Mesendoderm (in vitro differentiated cells): ENCODE data around the gene DNAJC8.

Source experiments
- DNase-seq: peaks from one replicate; pipeline ENCODE4 v3.0.0; 2013
- H2AK5ac ChIP-seq: 2 replicates; pipeline ENCODE4 v1.6.1; 2013; ENCODE audit warnings: low read length, inconsistent platforms
- H2BK120ac ChIP-seq: 2 replicates; pipeline ENCODE4 v1.6.1; 2013; ENCODE audit warnings: low read depth, mild to moderate bottlenecking, low read length, moderate library complexity, mixed read lengths
- H2BK15ac ChIP-seq: replicated peaks from 2 replicates; pipeline ENCODE4 v1.6.1; 2013; ENCODE audit warnings: low read depth, mild to moderate bottlenecking, moderate library complexity
- H2BK5ac ChIP-seq: 2 replicates; pipeline ENCODE4 v1.6.1; 2013; ENCODE audit warnings: low read length, inconsistent platforms
- H3K18ac ChIP-seq: 2 replicates; pipeline ENCODE4 v1.6.1; 2013; ENCODE audit warnings: mild to moderate bottlenecking, low read length, mixed read lengths
- H3K23ac ChIP-seq: one replicate; pipeline ENCODE4 v1.6.1; 2013; ENCODE audit warnings: low read length
- H3K27ac ChIP-seq: 2 replicates; pipeline ENCODE4 v1.5.1; 2013; ENCODE audit warnings: low read depth, mild to moderate bottlenecking, inconsistent platforms, low read length, moderate library complexity
- H3K27me3 ChIP-seq: 2 replicates; pipeline ENCODE4 v1.6.1; 2013; ENCODE audit warnings: low read length, control low read depth, mild to moderate bottlenecking, inconsistent platforms; ENCODE audit not compliant: insufficient read depth, poor library complexity
- H3K36me3 ChIP-seq: 2 replicates; pipeline ENCODE4 v1.6.1; 2013; ENCODE audit warnings: low read length, inconsistent platforms; ENCODE audit not compliant: control insufficient read depth, insufficient read depth
- H3K4ac ChIP-seq: one replicate; pipeline ENCODE4 v1.6.1; 2013; ENCODE audit warnings: low read depth, mild to moderate bottlenecking, low read length, moderate library complexity
- H3K4me1 ChIP-seq: 2 replicates; pipeline ENCODE4 v1.6.1; 2013; ENCODE audit warnings: low read depth, low read length, inconsistent platforms; ENCODE audit not compliant: control insufficient read depth
- H3K4me2 ChIP-seq: 2 replicates; pipeline ENCODE4 v1.6.1; 2013; ENCODE audit warnings: low read length
- H3K4me3 ChIP-seq: 2 replicates; pipeline ENCODE4 v1.5.1; 2013; ENCODE audit warnings: mild to moderate bottlenecking, low read length
- H3K56ac ChIP-seq: one replicate; pipeline ENCODE4 v1.6.1; 2013; ENCODE audit warnings: low read length
- H3K79me1 ChIP-seq: 2 replicates; pipeline ENCODE4 v1.6.1; 2013; ENCODE audit warnings: low read length, inconsistent platforms
- H3K79me2 ChIP-seq: 2 replicates; pipeline ENCODE4 v1.6.1; 2013; ENCODE audit warnings: mild to moderate bottlenecking, low read length; ENCODE audit not compliant: control insufficient read depth, insufficient read depth
- H3K9ac ChIP-seq: 2 replicates; pipeline ENCODE4 v1.6.1; 2013; ENCODE audit warnings: low read length, inconsistent platforms
- H4K5ac ChIP-seq: one replicate; pipeline ENCODE4 v1.6.1; 2013; ENCODE audit warnings: low read length
- H4K8ac ChIP-seq: one replicate; pipeline ENCODE4 v1.6.1; 2013; ENCODE audit warnings: low read depth, mild to moderate bottlenecking, control low read depth, low read length, moderate library complexity
- WGBS: extraction: QIAGEN DNeasy Blood & Tissue Kit; methylation state at CpG from one replicate; pipeline ENCODE4 v1.1.7; 2013; ENCODE audit warnings: low lambda C conversion rate, missing lambda C conversion rate; ENCODE audit not compliant: insufficient coverage; ENCODE audit errors: extremely low coverage; 5-methylcytosine and 5-hydroxymethylcytosine counted together

Gene DNAJC8

DNA sequence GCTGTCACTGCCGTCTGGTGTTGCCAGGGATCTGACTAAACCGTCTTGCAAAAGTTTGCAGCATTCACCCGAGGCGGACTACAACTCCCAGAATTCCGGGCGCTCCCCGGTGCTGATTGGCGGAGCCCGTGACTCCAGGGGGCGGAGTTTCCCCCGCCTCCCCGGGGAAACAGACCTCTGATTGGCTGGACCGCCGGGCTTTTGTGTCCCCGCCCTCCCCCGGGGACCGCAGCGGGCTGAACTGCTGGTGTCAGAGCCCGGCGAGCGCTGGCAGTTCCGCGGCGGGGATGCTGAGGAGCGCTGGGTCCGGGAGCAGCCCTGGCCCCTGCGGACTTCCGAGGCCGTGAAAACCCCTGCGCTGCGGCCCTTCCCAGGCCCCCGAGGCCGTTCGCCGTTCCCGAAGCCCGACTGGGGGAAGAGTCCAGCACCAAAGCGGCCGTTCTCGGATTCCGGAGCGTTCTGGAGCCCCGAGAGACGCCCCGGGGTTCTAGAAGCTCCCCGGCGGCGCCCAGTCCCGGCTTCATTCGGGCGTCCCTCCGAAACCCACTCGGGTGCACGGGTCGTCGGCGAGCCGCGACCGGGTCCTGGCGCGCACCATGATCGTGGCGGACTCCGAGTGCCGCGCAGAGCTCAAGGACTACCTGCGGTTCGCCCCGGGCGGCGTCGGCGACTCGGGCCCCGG lies 26.6 kb upstream of the DNAJC8 start, which contains the start of gene SESN2:
Gene SESN2 (plus strand): TSS at position 267 of the 682 bp plus-strand sequence. CDS start 330 bp downstream, at position 597.
- peak within 1 kb of the TSS; percentile 7 for H2BK120ac ChIP-seq
- no peak within 1 kb of the TSS for H2BK15ac ChIP-seq
- H3K4ac ChIP-seq: peak within 1 kb of the TSS; percentile 65
- H3K9ac ChIP-seq: peak within 1 kb of the TSS; percentile 95
- H3K36me3 ChIP-seq: no peaks in the 10 kb centered on the region
- peaks cover 15% of the 10 kb centered on the region for H3K79me1 ChIP-seq
- DNase-seq: peak; percentile 99
- H4K5ac ChIP-seq: peak within 1 kb of the TSS; percentile 39
- peaks cover 9% of the 10 kb centered on the region for H3K4me1 ChIP-seq
- no peak within 1 kb of the TSS for H2AK5ac ChIP-seq
- peak within 1 kb of the TSS; percentile 89 for H3K18ac ChIP-seq
- peak within 1 kb of the TSS; percentile 80 for H3K27ac ChIP-seq
- peak within 1 kb of the TSS; percentile 87 for H3K4me2 ChIP-seq
- H3K56ac ChIP-seq: peak within 1 kb of the TSS; percentile 97
- no peaks in the 10 kb centered on the region for H3K27me3 ChIP-seq
- H2BK5ac ChIP-seq: peak within 1 kb of the TSS; percentile 84
- peaks cover 38% of the 10 kb centered on the region for H3K79me2 ChIP-seq
- no peak within 1 kb of the TSS for H4K8ac ChIP-seq
- peak within 1 kb of the TSS; percentile 94 for H3K4me3 ChIP-seq
- H3K23ac ChIP-seq: peak within 1 kb of the TSS; percentile 97
- no CpG with 5 or more reads among the region's 76 CpGs for WGBS

DNA sequence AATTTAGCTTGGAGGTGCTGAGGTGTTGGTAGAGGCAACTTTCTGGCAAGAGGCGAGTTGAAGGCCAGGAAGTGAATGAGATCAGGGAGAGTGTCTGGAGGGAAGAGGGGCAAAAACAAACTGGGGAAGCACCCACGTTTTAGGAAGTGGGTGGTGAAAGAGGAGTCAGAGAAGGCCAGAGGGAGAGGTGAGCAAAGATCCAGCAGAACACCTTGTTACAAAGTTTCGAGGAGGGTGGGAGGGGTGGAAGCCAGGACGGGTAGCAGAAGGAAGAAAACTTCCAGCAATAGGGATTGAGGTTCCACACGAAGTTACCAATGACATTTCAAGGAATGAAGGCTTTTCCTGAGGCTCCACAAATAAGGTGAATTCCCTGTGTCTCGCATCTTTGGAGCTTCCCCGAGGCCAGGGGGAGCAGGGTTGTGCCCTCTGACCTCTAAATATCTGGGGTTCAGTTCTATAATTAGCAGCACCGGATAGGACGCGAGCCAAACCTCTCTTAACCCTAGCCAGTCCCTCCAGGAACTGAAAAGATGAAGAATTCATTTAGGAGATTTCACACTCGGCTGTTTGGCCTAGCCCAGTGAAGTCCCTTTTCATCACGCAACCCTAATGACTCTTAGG lies 25.9 kb upstream of the DNAJC8 start:
- H3K79me2 ChIP-seq: peaks cover 33% of the 10 kb centered on the region
- H3K9ac ChIP-seq: peak overlapping the region; percentile 61
- H3K27me3 ChIP-seq: no peaks in the 10 kb centered on the region
- H3K4me1 ChIP-seq: peaks cover 9% of the 10 kb centered on the region
- no peak overlapping the region for H2BK120ac ChIP-seq
- peak overlapping the region; percentile 78 for H3K56ac ChIP-seq
- no peak overlapping the region for H2BK15ac ChIP-seq
- peak overlapping the region; percentile 30 for H3K4me2 ChIP-seq
- H4K5ac ChIP-seq: peak overlapping the region; percentile 39
- H3K18ac ChIP-seq: no peak overlapping the region
- DNase-seq: no peak
- no peaks in the 10 kb centered on the region for H3K36me3 ChIP-seq
- peak overlapping the region; percentile 22 for H3K27ac ChIP-seq
- peaks cover 15% of the 10 kb centered on the region for H3K79me1 ChIP-seq
- H3K4ac ChIP-seq: no peak overlapping the region
- H2AK5ac ChIP-seq: no peak overlapping the region
- no CpG with 5 or more reads among the region's 12 CpGs for WGBS
- H2BK5ac ChIP-seq: no peak overlapping the region
- H4K8ac ChIP-seq: no peak overlapping the region
- no peak overlapping the region for H3K4me3 ChIP-seq
- peak overlapping the region; percentile 45 for H3K23ac ChIP-seq

DNA sequence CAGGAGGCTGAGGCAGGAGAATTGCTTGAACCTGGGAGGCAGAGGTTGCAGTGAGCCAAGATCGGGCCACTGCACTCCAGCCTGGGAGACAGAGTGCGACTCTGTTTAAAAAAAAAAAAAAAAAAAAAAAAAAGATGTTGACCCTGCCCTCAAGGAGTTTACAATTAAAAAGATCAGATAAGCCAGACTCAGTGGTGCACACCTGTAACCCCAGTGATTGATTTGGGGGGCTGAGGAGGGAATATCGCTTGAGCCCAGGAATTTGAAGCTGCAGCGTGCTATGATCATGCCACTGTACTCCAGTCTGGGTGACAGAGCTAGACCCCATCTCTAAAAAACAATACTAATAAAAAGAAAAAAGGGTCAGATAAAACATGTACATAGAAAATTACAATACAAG lies 24.9 kb upstream of the DNAJC8 start:
- no peaks in the 10 kb centered on the region for H3K36me3 ChIP-seq
- peaks cover 7% of the 10 kb centered on the region for H3K4me1 ChIP-seq
- H3K79me1 ChIP-seq: peaks cover 10% of the 10 kb centered on the region
- no peak overlapping the region for H3K4ac ChIP-seq
- H2BK5ac ChIP-seq: no peak overlapping the region
- no peak overlapping the region for H4K5ac ChIP-seq
- peaks cover 23% of the 10 kb centered on the region for H3K79me2 ChIP-seq
- WGBS: no CpG with 5 or more reads among the region's 4 CpGs
- no peak overlapping the region for H3K9ac ChIP-seq
- H2AK5ac ChIP-seq: no peak overlapping the region
- H4K8ac ChIP-seq: no peak overlapping the region
- no peak overlapping the region for H2BK15ac ChIP-seq
- no peak overlapping the region for H3K27ac ChIP-seq
- H3K27me3 ChIP-seq: no peaks in the 10 kb centered on the region
- no peak overlapping the region for H3K56ac ChIP-seq
- no peak overlapping the region for H3K23ac ChIP-seq
- no peak overlapping the region for H3K4me2 ChIP-seq
- no peak for DNase-seq
- H3K18ac ChIP-seq: no peak overlapping the region
- H3K4me3 ChIP-seq: no peak overlapping the region
- H2BK120ac ChIP-seq: no peak overlapping the region

DNA sequence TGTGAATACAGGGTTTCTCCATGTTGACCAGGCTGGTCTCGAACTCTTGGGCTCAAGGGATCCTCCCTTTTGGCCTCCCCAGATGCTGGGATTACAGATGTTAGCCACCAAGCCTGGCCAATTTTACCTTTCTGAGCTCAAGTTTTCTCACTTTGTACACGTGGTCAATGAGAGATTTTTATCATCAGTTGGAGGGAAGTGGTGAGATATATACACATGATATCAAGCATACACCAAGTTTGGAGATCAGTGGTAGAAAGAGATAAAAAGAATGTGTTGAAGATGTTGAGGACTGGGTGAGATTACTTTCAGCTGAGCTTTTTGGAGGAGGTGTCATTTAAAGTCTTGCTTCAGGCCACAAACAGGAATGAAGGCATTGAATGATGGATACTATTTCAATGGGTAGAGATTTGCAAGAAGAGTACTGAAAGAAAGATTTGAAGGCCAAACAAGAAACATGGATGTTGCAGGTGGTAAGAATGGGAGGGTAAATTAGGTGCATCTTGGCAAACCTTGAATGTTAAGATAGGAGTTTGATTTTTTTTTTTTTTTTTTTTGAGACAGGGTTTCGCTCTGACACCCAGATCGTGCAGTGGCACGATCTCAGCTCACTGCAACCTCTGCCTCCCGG lies 23.5 kb upstream of the DNAJC8 start:
- no peak overlapping the region for H3K4me2 ChIP-seq
- H3K27ac ChIP-seq: no peak overlapping the region
- H3K4ac ChIP-seq: no peak overlapping the region
- H3K56ac ChIP-seq: no peak overlapping the region
- H2AK5ac ChIP-seq: no peak overlapping the region
- H2BK120ac ChIP-seq: no peak overlapping the region
- no peak overlapping the region for H4K5ac ChIP-seq
- H3K27me3 ChIP-seq: no peaks in the 10 kb centered on the region
- no peak overlapping the region for H2BK5ac ChIP-seq
- no peak for DNase-seq
- H3K23ac ChIP-seq: no peak overlapping the region
- peaks cover 7% of the 10 kb centered on the region for H3K79me1 ChIP-seq
- no peaks in the 10 kb centered on the region for H3K36me3 ChIP-seq
- no CpG with 5 or more reads among the region's 6 CpGs for WGBS
- no peak overlapping the region for H3K18ac ChIP-seq
- no peak overlapping the region for H4K8ac ChIP-seq
- H3K79me2 ChIP-seq: peaks cover 13% of the 10 kb centered on the region
- no peak overlapping the region for H3K9ac ChIP-seq
- peaks cover 6% of the 10 kb centered on the region for H3K4me1 ChIP-seq
- no peak overlapping the region for H2BK15ac ChIP-seq
- no peak overlapping the region for H3K4me3 ChIP-seq

DNA sequence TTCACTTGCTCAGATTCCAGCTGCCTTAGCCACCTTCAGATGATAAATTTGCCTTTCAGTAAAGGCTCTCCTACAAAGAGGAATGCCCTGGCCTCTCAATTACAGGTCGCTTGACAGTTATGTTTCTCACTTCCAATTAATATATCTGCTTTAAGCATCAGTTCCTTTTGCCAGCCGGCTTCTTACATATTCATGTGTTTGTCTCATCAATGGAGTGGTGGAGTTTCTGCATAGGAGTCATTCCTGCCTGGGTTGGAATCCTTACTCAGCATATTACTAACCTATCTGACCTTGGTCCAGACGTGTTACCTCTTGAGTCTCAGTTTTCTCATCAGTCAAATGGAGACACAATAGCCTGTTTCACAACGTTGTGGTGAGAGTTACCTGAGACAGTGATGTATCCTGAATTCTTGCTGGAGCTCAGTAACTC lies 17.1 kb upstream of the DNAJC8 start:
- H3K4ac ChIP-seq: no peak overlapping the region
- H3K56ac ChIP-seq: no peak overlapping the region
- no peak overlapping the region for H2AK5ac ChIP-seq
- peak overlapping the region; percentile 76 for H2BK15ac ChIP-seq
- H3K79me2 ChIP-seq: no peaks in the 10 kb centered on the region
- no peak overlapping the region for H2BK120ac ChIP-seq
- no peak overlapping the region for H3K4me2 ChIP-seq
- no peaks in the 10 kb centered on the region for H3K4me1 ChIP-seq
- H3K27me3 ChIP-seq: no peaks in the 10 kb centered on the region
- H4K8ac ChIP-seq: no peak overlapping the region
- no peak overlapping the region for H3K23ac ChIP-seq
- no CpG with 5 or more reads among the region's 4 CpGs for WGBS
- no peaks in the 10 kb centered on the region for H3K79me1 ChIP-seq
- no peaks in the 10 kb centered on the region for H3K36me3 ChIP-seq
- DNase-seq: no peak
- H2BK5ac ChIP-seq: no peak overlapping the region
- no peak overlapping the region for H3K27ac ChIP-seq
- H4K5ac ChIP-seq: no peak overlapping the region
- peak overlapping the region; percentile 56 for H3K18ac ChIP-seq
- H3K4me3 ChIP-seq: no peak overlapping the region
- peak overlapping the region; percentile 5 for H3K9ac ChIP-seq
